ELF-1 (cell line): ENCODE measurements around the gene DEPDC4.
"Not testable (repeated sequence)": the region's sequence is repeated elsewhere in the genome, so short reads cannot be mapped to it uniquely, and the experiment has no call there.

Source experiments
- DNase-seq: peaks from one replicate; pipeline ENCODE4 v3.0.0-alpha.2; 2016; ENCODE audit warnings: low read depth, low spot score

The DEPDC4 gene

GRCh38 chr12:100266835-100267602, at the start of gene DEPDC4, which contains the start of gene SCYL2:
TSS of gene DEPDC4 (minus strand) at chr12:100267079. CDS start at chr12:100267076, 3 bp downstream.
TSS of gene SCYL2 (plus strand) at chr12:100267177. CDS start at chr12:100282971, 15,794 bp downstream.
- DNase-seq, result peak; percentile 98

GRCh38 chr12:100311317-100311716, 44.4 kb upstream of the DEPDC4 start:
- no peak for DNase-seq

GRCh38 chr12:100308138-100308537, 41.3 kb upstream of the DEPDC4 start:
- not testable (repeated sequence) for DNase-seq

- not testable (repeated sequence) for DNase-seq
Observed at GRCh38 chr12:100304334-100304733, 37.5 kb upstream of the DEPDC4 start.

- no peak for DNase-seq
Observed at GRCh38 chr12:100303831-100304230, 37.0 kb upstream of the DEPDC4 start.

GRCh38 chr12:100302081-100302480, 35.2 kb upstream of the DEPDC4 start:
- peak; percentile 10 for DNase-seq

GRCh38 chr12:100295764-100296555, 29.1 kb upstream of the DEPDC4 start:
- DNase-seq, result no peak

- DNase-seq, result not testable (repeated sequence)
Observed at GRCh38 chr12:100294366-100294765, 27.5 kb upstream of the DEPDC4 start.

- DNase-seq, result no peak
Observed at GRCh38 chr12:100293017-100293416, 26.1 kb upstream of the DEPDC4 start.

- DNase-seq, result no peak
Observed at GRCh38 chr12:100290016-100290415, 23.1 kb upstream of the DEPDC4 start.

GRCh38 chr12:100289038-100289437, 22.2 kb upstream of the DEPDC4 start:
- DNase-seq, result no peak

GRCh38 chr12:100284556-100284955, 17.7 kb upstream of the DEPDC4 start:
- DNase-seq, result not testable (repeated sequence)

GRCh38 chr12:100279607-100280244, 12.8 kb upstream of the DEPDC4 start:
- DNase-seq, result peak; percentile 71

- peak; percentile 42 for DNase-seq
Observed at GRCh38 chr12:100279159-100279558, 12.3 kb upstream of the DEPDC4 start.

GRCh38 chr12:100274291-100274690, 7.4 kb upstream of the DEPDC4 start:
- DNase-seq, result no peak

GRCh38 chr12:100273782-100274181, 6.9 kb upstream of the DEPDC4 start:
- no peak for DNase-seq

GRCh38 chr12:100268835-100269564, 2.1 kb upstream of the DEPDC4 start:
- DNase-seq, result peak; percentile 4

- no peak for DNase-seq
Observed at GRCh38 chr12:100267603-100268281, 863 bp upstream of the DEPDC4 start.

- no peak for DNase-seq
Observed at GRCh38 chr12:100266585-100266834, 369 bp downstream of the DEPDC4 start.

- DNase-seq, result no peak
Observed at GRCh38 chr12:100265732-100266584, 921 bp downstream of the DEPDC4 start.
